HG03354 (cell line): ENCODE measurements around the gene IL27RA.

ENCODE experiments used
- ATAC-seq: cut with Tn5 transposase; IDR thresholded peaks from one replicate; pipeline ENCODE4 v1.9.1; 2021; ENCODE audit warnings: mild to moderate bottlenecking; ENCODE audit not compliant: unreplicated experiment, poor library complexity, severe bottlenecking

The IL27RA gene

DNA sequence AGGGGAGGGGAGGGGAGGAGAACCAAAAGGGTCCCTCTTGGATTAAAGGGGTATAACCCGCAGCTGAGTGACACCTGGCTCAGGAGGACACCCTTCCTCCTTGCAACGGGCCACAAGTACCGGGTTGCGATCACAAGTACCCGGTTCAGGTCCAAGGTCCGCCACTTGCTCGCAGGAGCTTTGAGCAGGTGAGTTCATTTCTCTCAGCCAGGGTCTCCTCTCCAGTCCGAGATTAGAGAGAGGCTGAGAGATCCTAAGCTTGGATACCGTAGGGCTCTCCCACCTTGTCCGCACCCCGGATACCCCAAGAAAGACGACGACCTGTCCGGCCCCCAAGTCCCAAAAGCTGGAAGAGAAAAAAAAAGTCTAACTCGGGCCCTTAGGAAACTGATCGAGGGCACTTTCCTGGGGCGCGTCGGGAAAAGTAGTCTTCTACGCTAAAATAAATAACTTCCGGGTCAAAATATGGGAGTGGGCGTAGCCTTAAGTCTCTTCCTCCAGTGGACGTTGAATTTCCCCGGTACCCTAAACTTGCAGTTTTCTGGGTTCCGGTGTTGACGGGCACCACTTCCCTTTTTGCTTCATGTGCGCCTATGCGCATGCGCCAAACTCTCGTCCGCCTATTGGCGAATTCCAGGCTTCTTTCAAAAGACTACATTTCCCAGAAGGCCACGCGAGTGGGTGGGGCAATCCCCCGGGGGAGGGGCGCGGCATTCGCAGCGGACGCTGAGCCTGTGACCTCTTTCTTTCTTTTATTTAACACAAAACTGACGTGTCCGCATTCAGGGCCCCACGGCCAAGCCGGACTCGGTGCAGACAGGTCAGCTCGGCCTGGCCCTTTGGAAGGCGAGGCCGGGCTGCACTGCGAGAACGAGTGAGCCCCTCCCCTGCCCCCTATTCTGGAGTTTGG lies 49.6 kb downstream of the IL27RA start:
- peak; percentile 86 for ATAC-seq

DNA sequence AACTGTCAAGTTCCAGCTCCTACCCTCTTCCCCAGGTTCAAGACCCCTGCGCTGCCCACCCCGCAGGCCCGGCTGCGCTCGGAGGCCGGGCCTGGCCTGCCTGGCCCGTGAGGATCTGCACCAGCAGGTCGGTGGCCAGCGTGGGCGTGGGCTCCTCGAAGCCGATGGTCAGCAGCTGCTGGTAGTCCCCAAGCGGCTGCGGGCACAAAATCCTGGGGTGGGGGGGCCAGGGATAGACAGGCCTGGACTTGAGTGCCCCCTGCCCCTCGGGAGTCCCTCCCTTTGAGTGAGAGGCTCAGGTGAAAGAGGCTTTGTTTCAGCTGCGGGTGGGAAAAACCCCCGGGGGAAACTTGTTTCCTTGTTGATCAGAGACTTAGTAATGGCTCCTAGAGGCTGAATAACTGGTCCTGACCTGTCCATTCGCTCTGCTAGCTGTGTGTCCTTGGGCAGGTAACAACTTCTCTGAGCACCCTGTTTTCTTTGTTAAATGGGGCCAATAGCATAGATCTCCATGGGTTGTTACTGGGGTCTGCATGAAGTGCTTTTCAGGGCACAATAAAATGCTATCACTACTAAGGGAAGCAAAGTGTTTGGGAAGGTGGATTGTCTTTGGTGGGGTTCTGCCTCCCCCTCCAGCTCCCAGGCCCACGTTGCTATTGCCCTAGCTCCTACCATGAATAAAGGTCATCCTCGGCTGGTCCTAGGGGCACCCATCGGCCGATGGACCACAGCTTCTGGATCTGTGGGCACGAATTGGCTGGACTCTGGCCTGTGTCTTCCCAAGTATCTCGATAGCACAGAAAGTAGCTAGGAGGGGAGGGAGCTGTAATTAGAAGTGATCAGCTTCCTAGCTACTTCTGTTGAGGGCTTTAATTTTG lies 50.5 kb downstream of the IL27RA start:
- no peak for ATAC-seq

DNA sequence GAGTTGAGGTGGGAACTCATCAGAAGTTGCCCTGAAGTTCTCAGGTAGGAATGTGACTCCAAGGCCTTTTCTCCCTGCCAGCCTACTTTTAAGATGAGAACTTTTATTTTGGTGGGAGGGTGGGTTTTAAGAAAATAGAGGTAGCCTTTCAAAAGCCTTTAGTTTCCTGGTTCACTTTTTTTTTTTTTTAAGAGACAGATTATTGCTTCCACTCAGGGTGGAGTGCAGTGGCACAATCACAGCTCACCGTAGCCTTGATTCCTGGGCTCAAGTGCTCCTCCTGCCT lies 51.1 kb downstream of the IL27RA start:
- ATAC-seq, result no peak

DNA sequence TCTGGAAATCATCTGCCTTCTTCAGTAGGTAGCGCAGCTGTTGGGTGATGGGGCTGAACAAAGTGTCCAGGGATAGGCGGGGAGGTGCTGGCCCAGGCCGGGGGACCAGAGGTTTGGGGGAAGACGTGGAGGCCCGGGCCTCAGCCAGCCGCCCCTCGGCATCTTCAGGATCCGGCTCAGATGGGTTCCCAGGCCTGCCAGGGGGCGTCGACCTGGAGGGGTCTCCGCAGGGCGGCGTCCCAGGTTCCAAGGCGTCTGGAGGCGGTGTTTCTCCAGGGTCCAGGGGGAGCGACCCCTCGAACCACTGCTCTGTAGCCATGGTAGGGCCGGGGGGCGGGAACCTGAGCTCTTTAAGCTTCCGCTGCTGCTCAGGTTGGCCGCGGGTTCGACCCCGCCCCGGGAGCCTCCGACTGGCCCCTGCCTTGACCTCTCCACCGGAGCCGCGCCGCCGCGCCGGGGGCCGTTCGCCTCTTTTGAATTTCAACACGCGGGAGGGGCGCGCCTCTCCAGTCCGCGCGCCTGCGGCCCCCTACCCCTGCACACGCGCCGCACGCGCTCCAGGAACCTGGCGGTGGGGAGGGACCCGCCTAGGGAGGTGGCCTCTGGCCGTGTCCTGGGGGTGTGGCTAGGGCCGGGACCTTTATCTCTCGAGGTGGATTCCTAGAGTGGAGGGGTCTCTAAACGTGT lies 53.9 kb downstream of the IL27RA start, which contains the start of gene C19orf67:
TSS of gene C19orf67 (minus strand) at position 475 of the 687 bp plus-strand sequence. CDS start at position 319, 156 bp downstream.
- no peak for ATAC-seq

- no peak for ATAC-seq
These were observed 54.5 kb downstream of the IL27RA start for GRCh38 chr19:14086098-14086497.

DNA sequence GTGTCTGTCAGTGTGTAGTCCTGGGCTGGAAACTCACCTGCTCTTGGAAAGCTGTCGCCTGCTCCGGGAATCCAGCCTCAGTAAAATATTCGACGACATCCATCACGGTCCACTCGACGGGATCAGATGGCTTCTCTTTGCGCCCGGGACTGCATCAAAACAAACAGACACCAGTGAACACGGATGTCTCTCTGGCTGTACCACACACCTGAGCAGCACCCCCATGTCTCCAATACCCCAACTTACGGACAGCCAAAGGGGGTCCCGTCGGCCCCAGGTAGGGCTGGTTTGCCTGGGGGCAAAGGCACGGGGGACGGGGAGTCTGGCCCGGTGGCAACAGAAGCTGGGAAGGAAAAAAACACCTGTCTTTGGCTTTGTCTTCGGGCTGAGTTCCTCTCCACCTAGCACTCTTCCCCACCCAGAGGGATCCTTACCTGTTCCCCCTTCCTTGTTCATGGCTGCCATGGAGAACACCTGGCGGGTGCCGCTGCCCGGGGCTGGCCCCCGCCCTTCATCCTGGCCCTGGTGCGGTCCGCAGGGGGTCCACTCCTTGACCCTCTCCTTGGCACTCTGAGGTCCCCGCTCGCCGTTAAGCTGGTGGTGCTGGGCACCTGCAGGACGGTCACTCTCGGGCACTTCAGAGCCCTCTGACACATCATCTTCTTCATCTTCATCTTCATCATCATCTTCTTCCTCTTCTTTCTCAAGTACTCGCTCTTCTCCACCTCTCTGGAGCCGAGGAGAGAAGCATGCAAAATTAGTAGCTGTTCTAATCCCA lies 57.3 kb downstream of the IL27RA start:
- no peak for ATAC-seq

DNA sequence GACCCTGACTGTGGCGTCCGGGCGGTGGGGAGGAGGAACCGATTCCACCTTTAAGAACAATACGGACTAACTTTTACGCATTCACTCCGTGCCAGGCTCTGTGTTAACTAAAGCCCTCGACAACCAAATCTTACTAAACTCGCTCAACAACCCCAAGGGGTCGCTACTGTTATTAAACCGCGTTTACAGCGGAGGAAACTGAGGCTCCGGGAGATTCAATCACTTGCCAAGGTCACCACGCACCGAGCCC lies 57.8 kb downstream of the IL27RA start:
- ATAC-seq, result no peak

GRCh38 chr19:14089662-14090508 lies 58.3 kb downstream of the IL27RA start:
- ATAC-seq, result peak; percentile 19

GRCh38 chr19:14090509-14091080 lies 59.0 kb downstream of the IL27RA start, which contains the start of gene SAMD1:
SAMD1 (minus strand) TSS chr19:14090751.
- ATAC-seq, result peak; percentile 46

DNA sequence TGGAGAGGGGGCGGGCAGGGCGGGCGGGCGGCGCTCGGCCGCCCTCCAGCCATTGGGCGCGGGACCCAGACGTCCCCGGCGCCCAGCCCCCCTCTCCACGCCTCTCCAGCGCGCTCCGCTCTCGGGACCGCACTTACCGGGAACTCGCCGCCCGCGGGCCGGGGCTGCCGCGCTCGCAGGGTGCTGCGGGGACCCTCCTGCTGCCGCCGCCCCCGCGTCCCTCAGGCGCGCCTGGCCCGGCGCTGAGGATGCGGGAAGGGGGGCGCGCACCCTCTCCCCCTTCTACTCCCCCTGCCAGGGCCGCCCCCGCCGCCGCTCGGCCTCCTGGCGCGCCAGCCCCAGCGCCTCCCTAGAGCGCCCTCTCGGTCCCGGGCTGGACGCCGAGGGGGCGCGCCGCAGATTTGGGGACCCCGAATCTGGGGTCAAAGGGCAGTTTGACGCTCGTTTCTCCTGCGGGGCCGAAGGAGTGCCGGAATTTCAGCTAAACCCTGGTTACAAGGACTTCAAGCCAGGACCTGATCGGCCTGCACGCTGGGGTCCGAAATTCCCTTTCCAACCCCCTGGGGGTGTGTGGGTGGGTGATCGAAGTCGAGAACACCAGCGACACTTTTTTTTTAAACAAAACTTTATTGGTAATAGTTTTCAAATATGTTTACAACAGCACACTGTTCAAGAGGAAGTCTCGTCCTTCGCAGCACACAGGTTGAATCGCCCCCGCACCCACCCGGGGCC lies 59.7 kb downstream of the IL27RA start:
- peak; percentile 43 for ATAC-seq

GRCh38 chr19:14091813-14092462 lies 60.4 kb downstream of the IL27RA start:
- peak; percentile 21 for ATAC-seq

- no peak for ATAC-seq
These were observed 61.7 kb downstream of the IL27RA start for GRCh38 chr19:14093117-14093823.

GRCh38 chr19:14094854-14095253 lies 63.3 kb downstream of the IL27RA start:
- ATAC-seq, result no peak

DNA sequence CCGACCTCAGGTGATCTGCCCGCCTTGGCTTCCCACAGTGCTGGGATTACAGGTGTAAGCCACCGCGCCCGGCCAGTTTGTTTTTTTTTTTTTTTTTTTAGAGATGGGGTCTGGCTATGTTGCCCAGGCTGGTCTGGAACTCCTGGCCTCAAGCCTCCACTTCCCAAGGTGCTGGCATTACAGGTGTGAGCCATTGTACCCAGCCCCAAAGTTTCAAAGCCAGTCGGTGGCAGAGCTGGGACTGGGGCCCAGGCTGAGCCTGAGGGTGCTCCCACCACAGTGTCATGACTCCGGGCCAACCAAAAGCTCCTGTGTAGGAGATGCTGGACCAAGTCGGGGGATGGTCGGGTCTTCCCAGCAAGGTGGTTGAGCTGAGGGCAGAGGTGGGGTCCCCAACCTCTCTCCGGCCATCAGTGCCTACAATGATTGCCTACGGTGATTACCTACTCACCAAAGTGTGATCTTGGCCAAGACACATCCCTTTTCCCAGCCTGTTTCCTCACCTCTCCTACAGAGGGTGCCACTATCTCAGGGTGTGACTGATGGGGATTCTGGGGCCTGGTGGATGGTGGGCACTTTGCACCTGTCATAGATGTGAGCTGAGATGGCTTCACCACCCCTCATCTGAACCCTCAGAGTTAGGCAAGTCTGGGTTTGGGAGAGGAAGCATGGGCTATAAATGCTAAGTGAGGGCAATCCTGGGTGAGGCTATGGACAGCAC lies 64.9 kb downstream of the IL27RA start:
- no peak for ATAC-seq

- no peak for ATAC-seq
These were observed 66.1 kb downstream of the IL27RA start for GRCh38 chr19:14097532-14098151.
